ENCODE data around the gene GGT6.

- TF ChIP-seq CTCF (conservative IDR thresholded peaks at IDR 0.05; ENCODE audit: low read depth, low read length) = no peak
- TF ChIP-seq EZH2 (IDR thresholded peaks at IDR 0.05; ENCODE audit: borderline replicate concordance, low read depth, low read length, poor library complexity, severe bottlenecking) = no peak
These were observed 44.9 kb downstream of the GGT6 start for GRCh38 chr17:4515501-4515900.

Measured in A673 (cell line).